PC-3 (cell line): ENCODE data around the gene SPIRE2. TPM values are rescaled to one million over a fixed set of nuclear protein-coding genes. Genes with fewer than 3 reads are reported as not detected.

Source experiments
- ATAC-seq: fragments of 200-7000 bp; cut with Tn5 transposase; 2 replicates; pipeline ENCODE4 v1.9.1; 2020; ENCODE audit warnings: mild to moderate bottlenecking, moderate library complexity
- BruUV-seq: library from RNA; stranded (reverse); fragments of 400-500 nt; replicated peaks from 2 replicates; lab custom pipeline; 2021; lab: Mats Ljungman, UMichigan
- CTCF ChIA-PET: fragments of 300-600 bp; sonication (Branson Sonifier 250); formaldehyde crosslinking; loops from one replicate; lab custom pipeline; 2022; ENCODE audit warnings: antibody characterized with exemption; lab: Charles Lee
- POLR2A ChIA-PET: fragments of 300-600 bp; sonication (Branson Sonifier 250); formaldehyde crosslinking; loops from one replicate; lab custom pipeline; 2022; ENCODE audit warnings: antibody characterized with exemption; ENCODE audit not compliant: unreplicated experiment; lab: Charles Lee
- DNase-seq: peaks from one replicate; pipeline ENCODE4 v3.0.0-alpha.2; 2015
- H2AFZ ChIP-seq: fragments of 300-600 bp; sonication (generic); 2 replicates; pipeline ENCODE4 v1.6.0; 2016; ENCODE audit warnings: antibody characterized with exemption, low read length
- H3F3A ChIP-seq: fragments of 300-600 bp; sonication (generic); one replicate; pipeline ENCODE4 v1.6.0; 2017; ENCODE audit warnings: antibody characterized with exemption, low read length, control low read depth, mild to moderate bottlenecking; ENCODE audit not compliant: unreplicated experiment
- H3K27ac ChIP-seq: fragments of 300-600 bp; sonication (generic); 2 replicates; pipeline ENCODE4 v1.5.1; 2016; ENCODE audit warnings: mild to moderate bottlenecking, low read length
- H3K27me3 ChIP-seq: fragments of 300-600 bp; sonication (generic); 2 replicates; pipeline ENCODE4 v1.6.1; 2016; ENCODE audit warnings: low read length, mixed read lengths
- H3K36me3 ChIP-seq: fragments of 300-600 bp; sonication (generic); 2 replicates; pipeline ENCODE4 v1.6.1; 2016; ENCODE audit warnings: low read depth, mixed run types, low read length, mixed read lengths
- H3K4me1 ChIP-seq: fragments of 300-600 bp; sonication (generic); 2 replicates; pipeline ENCODE4 v1.5.1; 2016; ENCODE audit warnings: low read length; ENCODE audit not compliant: insufficient read depth
- H3K4me2 ChIP-seq: fragments of 300-600 bp; sonication (generic); 2 replicates; pipeline ENCODE4 v1.6.0; 2016; ENCODE audit warnings: low read length
- H3K4me3 ChIP-seq: fragments of 300-600 bp; sonication (generic); 2 replicates; pipeline ENCODE4 v1.5.1; 2016; ENCODE audit warnings: mild to moderate bottlenecking, low read length, mixed read lengths
- H3K79me2 ChIP-seq: fragments of 300-600 bp; sonication (generic); 2 replicates; pipeline ENCODE4 v1.6.1; 2017; ENCODE audit warnings: low read length, mixed read lengths
- H3K9ac ChIP-seq: fragments of 300-600 bp; sonication (generic); 2 replicates; pipeline ENCODE4 v1.6.0; 2016; ENCODE audit warnings: mild to moderate bottlenecking, low read length
- H3K9me2 ChIP-seq: fragments of 300-600 bp; sonication (generic); replicated peaks from 2 replicates; pipeline ENCODE4 v1.6.1; 2016; ENCODE audit warnings: mixed run types, low read length, mixed read lengths
- H3K9me3 ChIP-seq: fragments of 300-600 bp; sonication (generic); 2 replicates; pipeline ENCODE4 v1.6.1; 2016; ENCODE audit warnings: low read length, mixed read lengths
- H4K20me1 ChIP-seq: fragments of 300-600 bp; sonication (generic); 2 replicates; pipeline ENCODE4 v1.6.1; 2016; ENCODE audit warnings: low read length, mixed read lengths
- EZH2 ChIP-seq: fragments of 300-600 bp; sonication (generic); IDR thresholded peaks from one replicate; pipeline ENCODE4 v1.6.1; 2017; ENCODE audit warnings: antibody characterized with exemption, mild to moderate bottlenecking, low read length; ENCODE audit not compliant: unreplicated experiment
- EZH2phosphoT487 ChIP-seq: fragments of 300-600 bp; sonication (generic); IDR thresholded peaks from 2 replicates; pipeline ENCODE4 v1.6.1; 2018; ENCODE audit warnings: mild to moderate bottlenecking, antibody characterized with exemption, low read length, borderline replicate concordance
- intact Hi-C: fragments of 100-400 bp; cut with micrococcal nuclease; formaldehyde crosslinking; loops from 2 replicates; pipeline ENCODE4 v1.9.0; 2023
- total RNA-seq: library from RNA; depleted of rRNA; stranded (reverse); fragments of >200 nt; gene quantifications from 2 replicates; pipeline ENCODE4 v1.2.3, GENCODE V29; 2014
- TF ChIP-seq, protein P1 (sequence below): fragments of 300-600 bp; sonication (generic); conservative IDR thresholded peaks from 2 replicates; pipeline ENCODE4 v1.5.1; 2017; ENCODE audit warnings: antibody characterized with exemption, low read depth, mild to moderate bottlenecking, low read length

The SPIRE2 gene
- total RNA-seq, 1 experiment from 2014 or later, result 13.2 TPM

DNA sequence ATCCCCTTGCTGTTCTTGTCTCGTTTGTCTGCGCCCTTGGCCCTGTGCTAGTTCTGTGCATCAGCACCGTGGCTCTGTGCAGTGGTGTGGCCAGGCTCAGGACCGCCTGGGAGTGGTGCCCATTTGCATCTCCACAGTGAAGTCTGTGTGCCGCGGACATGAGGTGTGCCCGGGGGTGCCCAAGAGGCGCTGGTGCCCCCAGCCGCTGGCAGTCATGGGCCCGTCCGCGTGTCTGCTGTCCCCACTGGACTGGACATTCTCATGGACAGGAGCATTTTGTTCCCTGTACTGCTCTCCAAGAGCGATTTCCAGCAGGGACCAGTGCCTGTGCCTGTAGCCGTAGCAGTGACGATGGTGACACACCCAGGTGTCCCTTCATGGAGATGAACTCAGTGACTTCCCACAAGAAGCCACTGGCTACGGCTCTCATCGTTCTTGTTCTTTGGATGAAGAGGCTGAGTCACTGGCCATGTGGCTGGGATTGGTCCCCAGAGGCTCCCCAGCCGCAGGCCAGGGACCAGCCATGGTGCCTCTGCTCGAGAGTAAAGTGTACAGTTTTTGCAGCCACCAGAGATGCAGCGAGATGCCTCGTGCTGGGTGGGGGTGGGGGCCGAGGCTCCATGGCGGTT, 77.3 kb downstream of the SPIRE2 start:
- BruUV-seq, result no TSS peak
- H3K9me2 ChIP-seq, result no peaks in the 10 kb centered on the region
- POLR2A ChIA-PET, result interaction anchor here (0.5 kb wide), 1 partner anchor 17 kb away, joined by 3 read pairs; no protein-coding TSS in a partner anchor
- H3K4me3 ChIP-seq, result no peak overlapping the region
- TF ChIP-seq EZH2phosphoT487, result no peak
- TF ChIP-seq EZH2, result no peak
- TF ChIP-seq, protein P1, sequence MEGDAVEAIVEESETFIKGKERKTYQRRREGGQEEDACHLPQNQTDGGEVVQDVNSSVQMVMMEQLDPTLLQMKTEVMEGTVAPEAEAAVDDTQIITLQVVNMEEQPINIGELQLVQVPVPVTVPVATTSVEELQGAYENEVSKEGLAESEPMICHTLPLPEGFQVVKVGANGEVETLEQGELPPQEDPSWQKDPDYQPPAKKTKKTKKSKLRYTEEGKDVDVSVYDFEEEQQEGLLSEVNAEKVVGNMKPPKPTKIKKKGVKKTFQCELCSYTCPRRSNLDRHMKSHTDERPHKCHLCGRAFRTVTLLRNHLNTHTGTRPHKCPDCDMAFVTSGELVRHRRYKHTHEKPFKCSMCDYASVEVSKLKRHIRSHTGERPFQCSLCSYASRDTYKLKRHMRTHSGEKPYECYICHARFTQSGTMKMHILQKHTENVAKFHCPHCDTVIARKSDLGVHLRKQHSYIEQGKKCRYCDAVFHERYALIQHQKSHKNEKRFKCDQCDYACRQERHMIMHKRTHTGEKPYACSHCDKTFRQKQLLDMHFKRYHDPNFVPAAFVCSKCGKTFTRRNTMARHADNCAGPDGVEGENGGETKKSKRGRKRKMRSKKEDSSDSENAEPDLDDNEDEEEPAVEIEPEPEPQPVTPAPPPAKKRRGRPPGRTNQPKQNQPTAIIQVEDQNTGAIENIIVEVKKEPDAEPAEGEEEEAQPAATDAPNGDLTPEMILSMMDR, result no peak
- H2AFZ ChIP-seq, result no peak overlapping the region
- no peak overlapping the region for H3K27ac ChIP-seq
- H3K4me1 ChIP-seq, result no peaks in the 10 kb centered on the region
- no peak overlapping the region for H3K4me2 ChIP-seq
- intact Hi-C loops, result no loop called here
- DNase-seq (no peak), ATAC-seq (no peak)
- no peaks in the 10 kb centered on the region for H3F3A ChIP-seq
- H3K27me3 ChIP-seq, result no peaks in the 10 kb centered on the region
- CTCF ChIA-PET, result no interaction called here
- no peaks in the 10 kb centered on the region for H4K20me1 ChIP-seq
- no peaks in the 10 kb centered on the region for H3K9me3 ChIP-seq
- H3K9ac ChIP-seq, result no peak overlapping the region
- peaks cover 14% of the 10 kb centered on the region for H3K36me3 ChIP-seq
- no peaks in the 10 kb centered on the region for H3K79me2 ChIP-seq

DNA sequence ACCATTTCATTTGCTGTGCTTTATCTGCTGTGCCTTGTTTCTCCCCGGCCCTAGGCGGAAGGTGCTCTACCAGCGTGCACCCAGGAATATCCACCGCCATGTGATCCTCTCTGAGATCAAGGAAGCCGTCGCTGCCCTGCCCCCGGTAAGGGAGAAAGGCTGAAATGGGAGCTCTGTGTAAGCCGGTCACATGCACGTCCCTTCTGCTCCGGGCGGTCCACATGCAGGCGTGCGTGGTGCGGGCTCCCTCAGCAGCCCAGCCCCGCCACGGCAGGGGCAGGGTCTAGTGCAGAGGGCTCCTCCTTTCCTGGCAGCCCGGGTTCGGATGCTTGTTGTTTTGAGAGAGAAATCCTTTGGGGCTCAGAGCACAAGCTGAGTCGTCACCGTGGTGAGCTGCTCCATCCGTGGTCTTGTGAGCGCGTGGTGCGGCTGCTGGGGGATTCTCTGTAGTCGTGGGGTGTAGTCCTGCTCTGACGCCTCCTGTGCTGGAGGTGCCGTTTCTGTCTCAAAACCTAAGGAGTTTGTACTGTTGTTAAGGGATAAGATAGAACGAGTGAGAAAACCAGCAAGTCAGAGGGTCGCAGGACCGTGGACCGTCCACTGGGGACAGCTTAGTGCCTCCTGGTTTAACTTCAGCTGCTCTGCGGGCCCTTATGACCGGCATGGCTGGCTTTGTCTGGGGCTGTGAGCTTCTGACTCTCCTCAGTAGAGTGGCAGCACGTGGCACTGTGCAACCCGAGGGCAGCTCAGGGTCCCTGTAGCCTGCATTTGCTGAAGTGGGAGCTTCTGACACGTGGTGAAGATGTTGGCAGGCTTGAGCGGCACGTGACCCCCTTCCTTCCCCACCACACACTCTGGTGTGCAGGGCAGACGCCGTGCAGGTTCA, 78.1 kb downstream of the SPIRE2 start:
- TF ChIP-seq EZH2phosphoT487, result no peak
- TF ChIP-seq EZH2, result no peak
- CTCF ChIA-PET, result no interaction called here
- H3K36me3 ChIP-seq, result peaks cover 21% of the 10 kb centered on the region

DNA sequence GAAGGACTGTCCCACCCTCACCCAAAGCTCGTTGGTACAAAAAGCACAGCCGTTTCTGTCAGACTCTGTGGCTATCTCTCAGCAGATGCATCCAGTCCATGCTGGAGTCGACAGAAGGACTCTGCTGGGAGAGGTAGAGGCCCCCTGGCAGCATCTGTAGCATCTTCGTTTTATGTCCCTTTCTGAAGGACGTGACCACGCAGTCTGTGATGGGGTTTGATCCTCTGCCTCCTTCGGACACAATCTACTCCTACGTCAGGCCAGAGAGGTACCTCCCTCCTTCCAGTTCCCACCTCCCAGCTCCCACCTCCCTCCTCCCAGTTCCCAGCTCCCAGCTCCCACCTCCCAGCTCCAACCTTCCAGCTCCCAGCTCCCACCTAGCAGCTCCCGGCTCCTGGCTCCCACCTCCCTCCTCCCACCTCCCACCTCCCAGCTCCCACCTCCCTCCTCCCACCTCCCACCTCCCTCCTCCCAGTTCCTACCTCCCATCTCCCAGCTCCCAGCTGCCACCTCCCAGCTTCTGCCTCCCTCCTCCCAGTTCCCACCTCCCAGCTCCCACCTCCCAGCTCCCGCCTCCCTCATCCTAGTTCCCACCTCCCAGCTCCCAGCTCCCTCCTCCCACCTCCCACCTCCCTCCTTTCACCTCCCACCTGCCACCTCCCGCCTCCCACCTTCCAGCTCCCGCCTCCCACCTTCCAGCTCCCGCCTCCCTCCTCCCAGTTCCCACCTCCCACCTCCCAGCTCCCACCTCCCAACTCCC, 79.0 kb downstream of the SPIRE2 start:
- Histone ChIP-seq H3K36me3 (peaks cover 23% of the 10 kb centered on the region), H4K20me1 (no peaks in the 10 kb centered on the region), H3F3A (no peaks in the 10 kb centered on the region), H3K4me2 (no peak overlapping the region), H3K27me3 (no peaks in the 10 kb centered on the region), H3K4me3 (no peak overlapping the region), H3K4me1 (no peaks in the 10 kb centered on the region), H3K9ac (no peak overlapping the region), H3K79me2 (no peaks in the 10 kb centered on the region), H3K27ac (no peak overlapping the region), H2AFZ (no peak overlapping the region), H3K9me3 (no peaks in the 10 kb centered on the region), H3K9me2 (no peaks in the 10 kb centered on the region)
- no peak for DNase-seq
- no peak for TF ChIP-seq EZH2phosphoT487
- TF ChIP-seq EZH2, result no peak
- TF ChIP-seq, protein P1, result no peak
- POLR2A ChIA-PET, result no interaction called here
- ATAC-seq, result no peak
- intact Hi-C loops, result no loop called here
- no TSS peak for BruUV-seq
- CTCF ChIA-PET, result no interaction called here

More for the DNA sequence above, 78.1 kb downstream of the SPIRE2 start:
- Histone ChIP-seq H2AFZ (no peak overlapping the region), H3K4me3 (no peak overlapping the region), H3K4me1 (no peaks in the 10 kb centered on the region), H3F3A (no peaks in the 10 kb centered on the region), H4K20me1 (no peaks in the 10 kb centered on the region), H3K9ac (no peak overlapping the region), H3K4me2 (no peak overlapping the region), H3K27ac (no peak overlapping the region), H3K9me2 (no peaks in the 10 kb centered on the region), H3K9me3 (no peaks in the 10 kb centered on the region), H3K79me2 (no peaks in the 10 kb centered on the region), H3K27me3 (no peaks in the 10 kb centered on the region)
- ATAC-seq, result no peak
- BruUV-seq, result no TSS peak
- intact Hi-C loops, result no loop called here
- POLR2A ChIA-PET, result no interaction called here
- DNase-seq, result no peak
